ENCODE data around the gene CCNQ. TPM values are rescaled to one million over a fixed set of nuclear protein-coding genes. Genes with fewer than 3 reads are reported as not detected.

CCNQ gene
- total and polyA plus RNA-seq, 2 donors (not counting 1 experiment from before 2014, with no cell fraction given), result 31.8 to 66.0 TPM

GRCh38 chrX:153593811-153594500, 5.0 kb downstream of the CCNQ start:
- ChIA-PET CTCF (no interaction called here), POLR2A (no interaction called here)
- H3K4me2 ChIP-seq (replicated peaks; ENCODE audit: low read depth, low read length, poor library complexity, severe bottlenecking), result no peak overlapping the region
- DNase-seq, result no peak
- Mint-ChIP-seq H3K4me3 (no peak overlapping the region), H3K27ac (no peak overlapping the region), H3K9me3 (ENCODE audit: insufficient read depth) (no peaks in the 10 kb centered on the region), H3K4me1 (peaks cover 47% of the 10 kb centered on the region), H3K27me3 (no peaks in the 10 kb centered on the region)
- no peak overlapping the region for H3K27ac ChIP-seq (ENCODE audit: low read length in 2 of 2)
- intact Hi-C loops (cut with micrococcal nuclease), result no loop called here
- no peak overlapping the region for H3K4me3 ChIP-seq (ENCODE audit: control extremely low read depth in 1 of 5, extremely low read depth in 1 of 5, insufficient read depth in 1 of 5, low read depth in 2 of 5, low read length in 4 of 5)
- peaks cover 40% of the 10 kb centered on the region for H3K79me2 ChIP-seq (ENCODE audit: control insufficient read depth, insufficient read depth, low read length)
- no peak overlapping the region for H3K9ac ChIP-seq (ENCODE audit: low read length)
- H3K9me3 ChIP-seq (ENCODE audit: control extremely low read depth in 1 of 3, control insufficient read depth in 2 of 3, insufficient read depth in 1 of 3, low read length in 2 of 3), result no peaks in the 10 kb centered on the region
- H3K36me3 ChIP-seq (replicated peaks in 1 of 2; ENCODE audit: control extremely low read depth in 1 of 2, control insufficient read depth in 1 of 2, extremely low read depth in 1 of 2, insufficient read depth in 2 of 2, low read length in 1 of 2), result peaks cover 0 to 40% of the 10 kb centered on the region in 2 experiments
- H3K4me1 ChIP-seq (ENCODE audit: control insufficient read depth in 2 of 2, insufficient read depth in 2 of 2, low read length in 2 of 2), result peaks cover 34 to 59% of the 10 kb centered on the region in 2 donors
- H4K20me1 ChIP-seq (ENCODE audit: control insufficient read depth, insufficient read depth, low read length, poor library complexity, severe bottlenecking), result peaks cover 35% of the 10 kb centered on the region
- no peaks in the 10 kb centered on the region for H3K27me3 ChIP-seq (replicated peaks in 1 of 4; ENCODE audit: control extremely low read depth in 1 of 4, control insufficient read depth in 3 of 4, insufficient read depth in 4 of 4, low read length in 3 of 4)
- H2AFZ ChIP-seq (ENCODE audit: insufficient read depth, low read depth, low read length, poor library complexity, severe bottlenecking), result no peak overlapping the region
- TF ChIP-seq EZH2 (IDR thresholded peaks at IDR 0.05; ENCODE audit: borderline replicate concordance, insufficient read depth, low read depth, low read length, poor library complexity, severe bottlenecking), result no peak
- TF ChIP-seq, protein P1, sequence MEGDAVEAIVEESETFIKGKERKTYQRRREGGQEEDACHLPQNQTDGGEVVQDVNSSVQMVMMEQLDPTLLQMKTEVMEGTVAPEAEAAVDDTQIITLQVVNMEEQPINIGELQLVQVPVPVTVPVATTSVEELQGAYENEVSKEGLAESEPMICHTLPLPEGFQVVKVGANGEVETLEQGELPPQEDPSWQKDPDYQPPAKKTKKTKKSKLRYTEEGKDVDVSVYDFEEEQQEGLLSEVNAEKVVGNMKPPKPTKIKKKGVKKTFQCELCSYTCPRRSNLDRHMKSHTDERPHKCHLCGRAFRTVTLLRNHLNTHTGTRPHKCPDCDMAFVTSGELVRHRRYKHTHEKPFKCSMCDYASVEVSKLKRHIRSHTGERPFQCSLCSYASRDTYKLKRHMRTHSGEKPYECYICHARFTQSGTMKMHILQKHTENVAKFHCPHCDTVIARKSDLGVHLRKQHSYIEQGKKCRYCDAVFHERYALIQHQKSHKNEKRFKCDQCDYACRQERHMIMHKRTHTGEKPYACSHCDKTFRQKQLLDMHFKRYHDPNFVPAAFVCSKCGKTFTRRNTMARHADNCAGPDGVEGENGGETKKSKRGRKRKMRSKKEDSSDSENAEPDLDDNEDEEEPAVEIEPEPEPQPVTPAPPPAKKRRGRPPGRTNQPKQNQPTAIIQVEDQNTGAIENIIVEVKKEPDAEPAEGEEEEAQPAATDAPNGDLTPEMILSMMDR (IDR thresholded peaks at IDR 0.05), result no peak
- no peak for ATAC-seq (ENCODE audit: low read depth)
- 97% methylated on average over 16 of the region's 22 CpGs for WGBS (ENCODE audit: insufficient coverage)

- Histone ChIP-seq H3K9ac (ENCODE audit: low read length) (no peak overlapping the region), H3K4me2 (replicated peaks; ENCODE audit: low read depth, low read length, poor library complexity, severe bottlenecking) (no peak overlapping the region), H3K4me3 (ENCODE audit: control extremely low read depth in 1 of 5, extremely low read depth in 1 of 5, insufficient read depth in 1 of 5, low read depth in 2 of 5, low read length in 4 of 5) (no peak overlapping the region), H3K4me1 (ENCODE audit: control insufficient read depth in 2 of 2, insufficient read depth in 2 of 2, low read length in 2 of 2) (peaks cover 34 to 57% of the 10 kb centered on the region in 2 donors), H3K27ac (ENCODE audit: low read length in 2 of 2) (no peak overlapping the region), H2AFZ (ENCODE audit: insufficient read depth, low read depth, low read length, poor library complexity, severe bottlenecking) (no peak overlapping the region), H3K79me2 (ENCODE audit: control insufficient read depth, insufficient read depth, low read length) (peaks cover 38% of the 10 kb centered on the region), H3K36me3 (replicated peaks in 1 of 2; ENCODE audit: control extremely low read depth in 1 of 2, control insufficient read depth in 1 of 2, extremely low read depth in 1 of 2, insufficient read depth in 2 of 2, low read length in 1 of 2) (peaks cover 0 to 49% of the 10 kb centered on the region in 2 experiments), H3K27me3 (replicated peaks in 1 of 4; ENCODE audit: control extremely low read depth in 1 of 4, control insufficient read depth in 3 of 4, insufficient read depth in 4 of 4, low read length in 3 of 4) (no peaks in the 10 kb centered on the region), H4K20me1 (ENCODE audit: control insufficient read depth, insufficient read depth, low read length, poor library complexity, severe bottlenecking) (peaks cover 38% of the 10 kb centered on the region), H3K9me3 (ENCODE audit: control extremely low read depth in 1 of 3, control insufficient read depth in 2 of 3, insufficient read depth in 1 of 3, low read length in 2 of 3) (no peaks in the 10 kb centered on the region)
- ChIA-PET POLR2A (no interaction called here), CTCF (interaction anchor here (1.1 kb wide), 1 partner anchor 10 kb away, joined by 3 read pairs; no protein-coding TSS in a partner anchor)
- Mint-ChIP-seq H3K27ac (peak overlapping the region; percentile 53), H3K9me3 (ENCODE audit: insufficient read depth) (no peaks in the 10 kb centered on the region), H3K4me3 (no peak overlapping the region), H3K27me3 (no peaks in the 10 kb centered on the region), H3K4me1 (peaks cover 45% of the 10 kb centered on the region)
- 100% methylated on average over 5 of the region's 12 CpGs for WGBS (ENCODE audit: insufficient coverage)
- no peak for DNase-seq
- intact Hi-C loops (cut with micrococcal nuclease), result no loop called here
- TF ChIP-seq, protein P1 (IDR thresholded peaks at IDR 0.05), result no peak
- no peak for TF ChIP-seq EZH2 (IDR thresholded peaks at IDR 0.05; ENCODE audit: borderline replicate concordance, insufficient read depth, low read depth, low read length, poor library complexity, severe bottlenecking)
- no peak for ATAC-seq (ENCODE audit: low read depth)
Measured at GRCh38 chrX:153592966-153593688, 5.8 kb downstream of the CCNQ start.
